ENCODE data around the gene CMPK2.

- TF ChIP-seq POLR2A (IDR thresholded peaks at IDR 0.05) = no peak
- TF ChIP-seq POLR2AphosphoS5 (IDR thresholded peaks at IDR 0.05) = no peak
Measured at GRCh38 chr2:6905668-6906067, 40.0 kb upstream of the CMPK2 start.

Measured in gastroesophageal sphincter (tissue), 2 donors.